Tibial nerve (tissue), 4 donors: ENCODE measurements around the gene POM121C.

Source experiments
- EP300 ChIP-seq, 2 donors: sonication (generic); formaldehyde crosslinking; IDR thresholded peaks; one replicate each; pipeline ENCODE4 v1.6.1; 2017; ENCODE audit warnings: antibody characterized with exemption in 2 of 2, mild to moderate bottlenecking in 1 of 2
- POLR2A ChIP-seq, 2 donors: fragments of 450-650 bp; IDR thresholded peaks; one replicate each; pipeline ENCODE4 v1.6.1; 2017; ENCODE audit warnings: antibody characterized with exemption in 2 of 2, mild to moderate bottlenecking in 2 of 2, moderate library complexity in 2 of 2
- TF ChIP-seq, protein P1 (sequence below), 5 experiments: fragments of 200-600 bp in 3 of 5; fragments of 450-650 bp in 2 of 5; sonication (generic) in 3 of 5; IDR thresholded peaks; one replicate each; pipeline ENCODE4 v1.5.1; 2016 to 2019; ENCODE audit warnings: antibody characterized with exemption in 5 of 5, mild to moderate bottlenecking in 3 of 5, moderate library complexity in 2 of 5

GRCh38 chr7:75533926-75534325 is 47.8 kb upstream of the POM121C start:
- TF ChIP-seq, protein P1, sequence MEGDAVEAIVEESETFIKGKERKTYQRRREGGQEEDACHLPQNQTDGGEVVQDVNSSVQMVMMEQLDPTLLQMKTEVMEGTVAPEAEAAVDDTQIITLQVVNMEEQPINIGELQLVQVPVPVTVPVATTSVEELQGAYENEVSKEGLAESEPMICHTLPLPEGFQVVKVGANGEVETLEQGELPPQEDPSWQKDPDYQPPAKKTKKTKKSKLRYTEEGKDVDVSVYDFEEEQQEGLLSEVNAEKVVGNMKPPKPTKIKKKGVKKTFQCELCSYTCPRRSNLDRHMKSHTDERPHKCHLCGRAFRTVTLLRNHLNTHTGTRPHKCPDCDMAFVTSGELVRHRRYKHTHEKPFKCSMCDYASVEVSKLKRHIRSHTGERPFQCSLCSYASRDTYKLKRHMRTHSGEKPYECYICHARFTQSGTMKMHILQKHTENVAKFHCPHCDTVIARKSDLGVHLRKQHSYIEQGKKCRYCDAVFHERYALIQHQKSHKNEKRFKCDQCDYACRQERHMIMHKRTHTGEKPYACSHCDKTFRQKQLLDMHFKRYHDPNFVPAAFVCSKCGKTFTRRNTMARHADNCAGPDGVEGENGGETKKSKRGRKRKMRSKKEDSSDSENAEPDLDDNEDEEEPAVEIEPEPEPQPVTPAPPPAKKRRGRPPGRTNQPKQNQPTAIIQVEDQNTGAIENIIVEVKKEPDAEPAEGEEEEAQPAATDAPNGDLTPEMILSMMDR (IDR thresholded peaks at IDR 0.05), result no peak
- TF ChIP-seq POLR2A (IDR thresholded peaks at IDR 0.05), result no peak
- TF ChIP-seq EP300 (IDR thresholded peaks at IDR 0.05), result no peak
